Neural cell (in vitro differentiated cells): ENCODE results near the gene HUS1. TPM values are rescaled to one million over a fixed set of nuclear protein-coding genes. Genes with fewer than 3 reads are reported as not detected.

ENCODE experiments used
- H2AFZ ChIP-seq: fragments of 200-600, 300-800 bp; sonication (generic), shearing (Covaris generic); 2 replicates; pipeline ENCODE4 v1.6.0; 2014; ENCODE audit warnings: low read depth, mild to moderate bottlenecking, antibody characterized with exemption, low read length, moderate library complexity
- H3F3A ChIP-seq: fragments of 200-600 bp; shearing (Covaris generic); 2 replicates; pipeline ENCODE4 v1.6.1; 2016; ENCODE audit warnings: mild to moderate bottlenecking, moderate library complexity, mixed read lengths, antibody characterized with exemption, low read length; ENCODE audit not compliant: insufficient read depth, poor library complexity, severe bottlenecking
- H3K27ac ChIP-seq: fragments of 200-600, 300-800 bp; sonication (generic), shearing (Covaris generic); 2 replicates; pipeline ENCODE4 v1.5.1; 2014; ENCODE audit warnings: mild to moderate bottlenecking, low read length, moderate library complexity
- H3K27me3 ChIP-seq: fragments of 300-800, 200-600 bp; sonication (generic), shearing (Covaris generic); 2 replicates; pipeline ENCODE4 v1.6.0; 2014; ENCODE audit warnings: mild to moderate bottlenecking, low read depth, low read length, moderate library complexity; ENCODE audit not compliant: insufficient read depth
- H3K36me3 ChIP-seq: fragments of 300-800, 200-600 bp; sonication (generic), shearing (Covaris generic); 2 replicates; pipeline ENCODE4 v1.5.1; 2014; ENCODE audit warnings: mild to moderate bottlenecking, antibody characterized with exemption, low read length, moderate library complexity; ENCODE audit not compliant: insufficient read depth
- H3K4me2 ChIP-seq: fragments of 300-800, 200-600 bp; sonication (generic), shearing (Covaris generic); 2 replicates; pipeline ENCODE4 v1.6.0; 2014; ENCODE audit warnings: mild to moderate bottlenecking, low read length
- H3K4me3 ChIP-seq: fragments of 300-800, 200-600 bp; sonication (generic), shearing (Covaris generic); 2 replicates; pipeline ENCODE4 v1.5.1; 2014; ENCODE audit warnings: mild to moderate bottlenecking, low read length, moderate library complexity
- H3K79me2 ChIP-seq: fragments of 200-600 bp; shearing (Covaris generic); replicated peaks from 2 replicates; pipeline ENCODE4 v1.6.0; 2014; ENCODE audit warnings: mild to moderate bottlenecking, low read length, moderate library complexity; ENCODE audit not compliant: insufficient read depth
- H3K9ac ChIP-seq: fragments of 300-800, 200-600 bp; sonication (generic), shearing (Covaris generic); 2 replicates; pipeline ENCODE4 v1.6.1; 2016; ENCODE audit warnings: mild to moderate bottlenecking, low read length, mixed read lengths
- H3K9me2 ChIP-seq: fragments of 200-600 bp; shearing (Covaris generic); 2 replicates; pipeline ENCODE4 v1.6.1; 2016; ENCODE audit warnings: mild to moderate bottlenecking, low read length, mixed read lengths; ENCODE audit not compliant: insufficient read depth
- H3K9me3 ChIP-seq: fragments of 200-600, 300-800 bp; sonication (generic), shearing (Covaris generic); 2 replicates; pipeline ENCODE4 v1.6.1; 2016; ENCODE audit warnings: mild to moderate bottlenecking, mixed run types, low read length, moderate library complexity, mixed read lengths
- H4K20me1 ChIP-seq: fragments of 200-600 bp; shearing (Covaris generic); 2 replicates; pipeline ENCODE4 v1.6.1; 2016; ENCODE audit warnings: mild to moderate bottlenecking, mixed run types; ENCODE audit not compliant: insufficient read depth
- CTCF ChIP-seq: fragments of 450-650 bp; IDR thresholded peaks from 2 replicates; pipeline ENCODE4 v1.5.1; 2014; ENCODE audit warnings: antibody characterized with exemption, mild to moderate bottlenecking, moderate library complexity; ENCODE audit not compliant: poor library complexity, severe bottlenecking
- EP300 ChIP-seq: fragments of 450-650 bp; conservative IDR thresholded peaks from 2 replicates; pipeline ENCODE4 v1.6.1; 2014; ENCODE audit warnings: antibody characterized with exemption, mild to moderate bottlenecking, moderate library complexity; ENCODE audit not compliant: poor library complexity, severe bottlenecking
- EZH2 ChIP-seq: fragments of 200-600, 300-800 bp; shearing (Covaris generic), sonication (generic); IDR thresholded peaks from 2 replicates; pipeline ENCODE4 v1.6.1; 2014; ENCODE audit warnings: antibody characterized with exemption, low read length, borderline replicate concordance, mild to moderate bottlenecking; ENCODE audit not compliant: insufficient read depth, poor library complexity, severe bottlenecking
- MXI1 ChIP-seq: fragments of 450-650 bp; conservative IDR thresholded peaks from 2 replicates; pipeline ENCODE4 v1.6.1; 2014; ENCODE audit warnings: antibody characterized with exemption, mild to moderate bottlenecking; ENCODE audit not compliant: poor library complexity, severe bottlenecking
- POLR2AphosphoS5 ChIP-seq: IDR thresholded peaks from 2 replicates; pipeline ENCODE4 v1.6.1; 2012
- RAD21 ChIP-seq: fragments of 450-650 bp; conservative IDR thresholded peaks from 2 replicates; pipeline ENCODE4 v1.6.1; 2014; ENCODE audit warnings: antibody characterized with exemption, mild to moderate bottlenecking, moderate library complexity
- REST ChIP-seq: IDR thresholded peaks from 2 replicates; pipeline ENCODE4 v1.6.1; 2012; ENCODE audit warnings: borderline replicate concordance
- SMC3 ChIP-seq: fragments of 450-650 bp; conservative IDR thresholded peaks from 2 replicates; pipeline ENCODE4 v1.6.1; 2014; ENCODE audit warnings: antibody characterized with exemption, mild to moderate bottlenecking, moderate library complexity; ENCODE audit not compliant: poor library complexity
- TAF1 ChIP-seq: IDR thresholded peaks from 2 replicates; pipeline ENCODE4 v1.6.1; 2012; ENCODE audit warnings: low read depth
- polyA plus RNA-seq: library from polyadenylated mRNA; depleted of rRNA; stranded (reverse); fragments of >200 nt; gene quantifications from 2 replicates; pipeline ENCODE4 v1.2.3, GENCODE V29; 2014

HUS1 gene
- polyA plus RNA-seq, 1 donor from 2014 or later, result 17.4 TPM

GRCh38 chr7:47915616-47915976 is 63.8 kb downstream of the HUS1 start:
- Histone ChIP-seq H3K9me2 (no peaks in the 10 kb centered on the region), H3K36me3 (no peaks in the 10 kb centered on the region), H3K4me2 (no peak overlapping the region), H2AFZ (no peak overlapping the region), H3K79me2 (no peaks in the 10 kb centered on the region), H3K27ac (no peak overlapping the region), H3K9ac (no peak overlapping the region), H3F3A (no peaks in the 10 kb centered on the region), H3K9me3 (no peaks in the 10 kb centered on the region), H4K20me1 (no peaks in the 10 kb centered on the region), H3K27me3 (no peaks in the 10 kb centered on the region), H3K4me3 (no peak overlapping the region)
- TF ChIP-seq MXI1, result no peak
- TF ChIP-seq TAF1, result no peak
- no peak for TF ChIP-seq POLR2AphosphoS5
- no peak for TF ChIP-seq SMC3
- no peak for TF ChIP-seq EZH2
- TF ChIP-seq REST, result no peak
- TF ChIP-seq RAD21, result no peak
- no peak for TF ChIP-seq EP300
- TF ChIP-seq CTCF, result no peak

GRCh38 chr7:47914717-47915615 is 64.4 kb downstream of the HUS1 start:
- Histone ChIP-seq H3K9me2 (no peaks in the 10 kb centered on the region), H3K79me2 (no peaks in the 10 kb centered on the region), H3K4me2 (no peak overlapping the region), H2AFZ (no peak overlapping the region), H3F3A (no peaks in the 10 kb centered on the region), H4K20me1 (no peaks in the 10 kb centered on the region), H3K27me3 (no peaks in the 10 kb centered on the region), H3K27ac (no peak overlapping the region), H3K9ac (no peak overlapping the region), H3K36me3 (no peaks in the 10 kb centered on the region), H3K9me3 (no peaks in the 10 kb centered on the region), H3K4me3 (no peak overlapping the region)
- TF ChIP-seq CTCF (no peak), POLR2AphosphoS5 (no peak), MXI1 (no peak), REST (no peak), RAD21 (no peak), SMC3 (no peak), EZH2 (no peak), EP300 (no peak), TAF1 (no peak)
